HL-60 (cell line): ENCODE data around the gene FANCG.

ENCODE experiments used
- DNase-seq, 2 experiments: peaks; one replicate each; pipeline ENCODE4 v3.0.0-alpha.2; 2010 to 2020; ENCODE audit warnings: low read depth in 1 of 2, low spot score in 1 of 2
- H3K27ac ChIP-seq: fragments of 250-450 bp; sonication (Bioruptor Pico); replicated peaks from 2 replicates; pipeline ENCODE4 v1.5.1; 2020; ENCODE audit warnings: mild to moderate bottlenecking, moderate library complexity
- H3K27me3 ChIP-seq: fragments of 250-450 bp; sonication (Bioruptor Pico); 2 replicates; pipeline ENCODE4 v1.5.1; 2021; ENCODE audit warnings: mild to moderate bottlenecking, moderate library complexity; ENCODE audit not compliant: insufficient read depth, poor library complexity, severe bottlenecking
- H3K4me3 ChIP-seq: replicated peaks from 2 replicates; pipeline ENCODE4 v1.5.1; 2011; ENCODE audit warnings: mild to moderate bottlenecking, control low read depth, low read length; ENCODE audit not compliant: insufficient read depth
- GABPA ChIP-seq: IDR thresholded peaks from 2 replicates; pipeline ENCODE4 v1.6.1; 2012; ENCODE audit warnings: low read depth
- POLR2AphosphoS5 ChIP-seq: IDR thresholded peaks from 2 replicates; pipeline ENCODE4 v1.6.1; 2012; ENCODE audit warnings: low read depth
- SPI1 ChIP-seq: IDR thresholded peaks from 2 replicates; pipeline ENCODE4 v1.6.1; 2012; ENCODE audit warnings: low read depth, mild to moderate bottlenecking, borderline replicate concordance
- TF ChIP-seq, protein P1 (sequence below): IDR thresholded peaks from 2 replicates; pipeline ENCODE4 v1.6.1; 2012; ENCODE audit warnings: low read depth; ENCODE audit not compliant: insufficient replicate concordance
- TF ChIP-seq, protein P2 (sequence below): IDR thresholded peaks from one replicate; pipeline ENCODE4 v1.5.1; 2011; ENCODE audit warnings: low read length, control low read depth, inconsistent platforms; ENCODE audit not compliant: insufficient read depth

The FANCG gene

GRCh38 chr9:35069020-35069419 lies 10.7 kb downstream of the FANCG start:
- Histone ChIP-seq H3K27ac (no peak overlapping the region), H3K27me3 (no peaks in the 10 kb centered on the region), H3K4me3 (no peak overlapping the region)
- TF ChIP-seq, protein P1, sequence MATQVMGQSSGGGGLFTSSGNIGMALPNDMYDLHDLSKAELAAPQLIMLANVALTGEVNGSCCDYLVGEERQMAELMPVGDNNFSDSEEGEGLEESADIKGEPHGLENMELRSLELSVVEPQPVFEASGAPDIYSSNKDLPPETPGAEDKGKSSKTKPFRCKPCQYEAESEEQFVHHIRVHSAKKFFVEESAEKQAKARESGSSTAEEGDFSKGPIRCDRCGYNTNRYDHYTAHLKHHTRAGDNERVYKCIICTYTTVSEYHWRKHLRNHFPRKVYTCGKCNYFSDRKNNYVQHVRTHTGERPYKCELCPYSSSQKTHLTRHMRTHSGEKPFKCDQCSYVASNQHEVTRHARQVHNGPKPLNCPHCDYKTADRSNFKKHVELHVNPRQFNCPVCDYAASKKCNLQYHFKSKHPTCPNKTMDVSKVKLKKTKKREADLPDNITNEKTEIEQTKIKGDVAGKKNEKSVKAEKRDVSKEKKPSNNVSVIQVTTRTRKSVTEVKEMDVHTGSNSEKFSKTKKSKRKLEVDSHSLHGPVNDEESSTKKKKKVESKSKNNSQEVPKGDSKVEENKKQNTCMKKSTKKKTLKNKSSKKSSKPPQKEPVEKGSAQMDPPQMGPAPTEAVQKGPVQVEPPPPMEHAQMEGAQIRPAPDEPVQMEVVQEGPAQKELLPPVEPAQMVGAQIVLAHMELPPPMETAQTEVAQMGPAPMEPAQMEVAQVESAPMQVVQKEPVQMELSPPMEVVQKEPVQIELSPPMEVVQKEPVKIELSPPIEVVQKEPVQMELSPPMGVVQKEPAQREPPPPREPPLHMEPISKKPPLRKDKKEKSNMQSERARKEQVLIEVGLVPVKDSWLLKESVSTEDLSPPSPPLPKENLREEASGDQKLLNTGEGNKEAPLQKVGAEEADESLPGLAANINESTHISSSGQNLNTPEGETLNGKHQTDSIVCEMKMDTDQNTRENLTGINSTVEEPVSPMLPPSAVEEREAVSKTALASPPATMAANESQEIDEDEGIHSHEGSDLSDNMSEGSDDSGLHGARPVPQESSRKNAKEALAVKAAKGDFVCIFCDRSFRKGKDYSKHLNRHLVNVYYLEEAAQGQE = no peak
- TF ChIP-seq POLR2AphosphoS5 = no peak
- TF ChIP-seq SPI1 = no peak
- TF ChIP-seq GABPA = no peak
- no peak for DNase-seq

DNA sequence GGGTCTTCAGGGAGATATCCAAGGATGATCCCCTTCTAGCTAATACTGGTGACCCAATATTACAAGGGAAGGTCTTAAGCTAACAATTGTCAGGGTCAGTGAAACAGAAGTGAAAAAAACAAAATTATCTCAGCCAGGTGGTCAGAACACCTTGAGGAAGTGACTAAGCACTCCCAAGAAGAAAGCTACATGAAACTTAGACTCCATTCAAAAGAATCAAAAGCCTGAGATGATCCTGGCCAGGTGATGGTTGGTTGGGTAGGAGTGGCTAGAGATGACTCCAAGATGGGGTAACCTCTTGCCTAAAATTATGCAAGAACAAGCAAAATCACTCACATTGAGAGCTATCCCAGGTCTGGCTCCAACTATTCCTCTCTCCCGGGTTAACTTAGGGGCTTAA lies 12.7 kb downstream of the FANCG start:
- H3K27ac ChIP-seq = no peak overlapping the region
- TF ChIP-seq POLR2AphosphoS5 (no peak), SPI1 (no peak), GABPA (no peak)
- TF ChIP-seq, protein P1 = no peak
- TF ChIP-seq, protein P2, sequence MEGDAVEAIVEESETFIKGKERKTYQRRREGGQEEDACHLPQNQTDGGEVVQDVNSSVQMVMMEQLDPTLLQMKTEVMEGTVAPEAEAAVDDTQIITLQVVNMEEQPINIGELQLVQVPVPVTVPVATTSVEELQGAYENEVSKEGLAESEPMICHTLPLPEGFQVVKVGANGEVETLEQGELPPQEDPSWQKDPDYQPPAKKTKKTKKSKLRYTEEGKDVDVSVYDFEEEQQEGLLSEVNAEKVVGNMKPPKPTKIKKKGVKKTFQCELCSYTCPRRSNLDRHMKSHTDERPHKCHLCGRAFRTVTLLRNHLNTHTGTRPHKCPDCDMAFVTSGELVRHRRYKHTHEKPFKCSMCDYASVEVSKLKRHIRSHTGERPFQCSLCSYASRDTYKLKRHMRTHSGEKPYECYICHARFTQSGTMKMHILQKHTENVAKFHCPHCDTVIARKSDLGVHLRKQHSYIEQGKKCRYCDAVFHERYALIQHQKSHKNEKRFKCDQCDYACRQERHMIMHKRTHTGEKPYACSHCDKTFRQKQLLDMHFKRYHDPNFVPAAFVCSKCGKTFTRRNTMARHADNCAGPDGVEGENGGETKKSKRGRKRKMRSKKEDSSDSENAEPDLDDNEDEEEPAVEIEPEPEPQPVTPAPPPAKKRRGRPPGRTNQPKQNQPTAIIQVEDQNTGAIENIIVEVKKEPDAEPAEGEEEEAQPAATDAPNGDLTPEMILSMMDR = no peak
- no peak for DNase-seq

GRCh38 chr9:35060548-35061207 lies 19.1 kb downstream of the FANCG start:
- no peaks in the 10 kb centered on the region for H3K27me3 ChIP-seq
- TF ChIP-seq, protein P2 = no peak
- no peak overlapping the region for H3K4me3 ChIP-seq
- H3K27ac ChIP-seq = no peak overlapping the region
- no peak for DNase-seq

More for the DNA sequence above, 12.7 kb downstream of the FANCG start:
- no peak overlapping the region for H3K4me3 ChIP-seq
- no peaks in the 10 kb centered on the region for H3K27me3 ChIP-seq

GRCh38 chr9:35059438-35059837 lies 20.3 kb downstream of the FANCG start:
- Histone ChIP-seq H3K4me3 (no peak overlapping the region), H3K27ac (no peak overlapping the region), H3K27me3 (no peaks in the 10 kb centered on the region)
- no peak for TF ChIP-seq POLR2AphosphoS5
- no peak for TF ChIP-seq SPI1
- TF ChIP-seq, protein P2 = no peak
- TF ChIP-seq, protein P1 = no peak
- no peak for TF ChIP-seq GABPA
- no peak for DNase-seq
